Osteocyte (in vitro differentiated cells): ENCODE results near the gene VSTM2L. TPM values are rescaled to one million over a fixed set of nuclear protein-coding genes. Genes with fewer than 3 reads are reported as not detected.

Source experiments
- DNase-seq: peaks from one replicate; pipeline ENCODE4 v3.0.0; 2021; ENCODE audit warnings: mixed read lengths; ENCODE audit not compliant: unreplicated experiment; ENCODE audit errors: extremely low spot score
- H3K27ac Mint-ChIP-seq: one replicate; pipeline ENCODE4 v1.8.0; 2021; ENCODE audit warnings: mild to moderate bottlenecking, mixed read lengths; ENCODE audit not compliant: unreplicated experiment
- H3K27me3 Mint-ChIP-seq: one replicate; pipeline ENCODE4 v1.8.0; 2021; ENCODE audit warnings: mixed read lengths; ENCODE audit not compliant: unreplicated experiment
- H3K36me3 Mint-ChIP-seq: one replicate; pipeline ENCODE4 v1.8.0; 2021; ENCODE audit warnings: mixed read lengths; ENCODE audit not compliant: unreplicated experiment
- H3K4me1 Mint-ChIP-seq: one replicate; pipeline ENCODE4 v1.8.0; 2021; ENCODE audit warnings: mixed read lengths; ENCODE audit not compliant: unreplicated experiment
- H3K4me3 Mint-ChIP-seq: one replicate; pipeline ENCODE4 v1.8.0; 2021; ENCODE audit warnings: mild to moderate bottlenecking, moderate library complexity, mixed read lengths; ENCODE audit not compliant: unreplicated experiment
- H3K9me3 Mint-ChIP-seq: one replicate; pipeline ENCODE4 v1.8.0; 2021; ENCODE audit warnings: mixed read lengths; ENCODE audit not compliant: unreplicated experiment
- total RNA-seq: library from RNA; stranded (reverse); gene quantifications from 2 replicates; pipeline ENCODE4 v1.2.1, GENCODE V29; 2021
- TF ChIP-seq, protein P1 (sequence below): fragments of 200-600 bp; sonication (generic); IDR thresholded peaks from 2 replicates; pipeline ENCODE4 v1.5.0; 2021; ENCODE audit warnings: antibody characterized with exemption, mild to moderate bottlenecking, moderate library complexity

The VSTM2L gene
- total RNA-seq, 1 donor from 2014 or later, result 14.7 TPM

DNA sequence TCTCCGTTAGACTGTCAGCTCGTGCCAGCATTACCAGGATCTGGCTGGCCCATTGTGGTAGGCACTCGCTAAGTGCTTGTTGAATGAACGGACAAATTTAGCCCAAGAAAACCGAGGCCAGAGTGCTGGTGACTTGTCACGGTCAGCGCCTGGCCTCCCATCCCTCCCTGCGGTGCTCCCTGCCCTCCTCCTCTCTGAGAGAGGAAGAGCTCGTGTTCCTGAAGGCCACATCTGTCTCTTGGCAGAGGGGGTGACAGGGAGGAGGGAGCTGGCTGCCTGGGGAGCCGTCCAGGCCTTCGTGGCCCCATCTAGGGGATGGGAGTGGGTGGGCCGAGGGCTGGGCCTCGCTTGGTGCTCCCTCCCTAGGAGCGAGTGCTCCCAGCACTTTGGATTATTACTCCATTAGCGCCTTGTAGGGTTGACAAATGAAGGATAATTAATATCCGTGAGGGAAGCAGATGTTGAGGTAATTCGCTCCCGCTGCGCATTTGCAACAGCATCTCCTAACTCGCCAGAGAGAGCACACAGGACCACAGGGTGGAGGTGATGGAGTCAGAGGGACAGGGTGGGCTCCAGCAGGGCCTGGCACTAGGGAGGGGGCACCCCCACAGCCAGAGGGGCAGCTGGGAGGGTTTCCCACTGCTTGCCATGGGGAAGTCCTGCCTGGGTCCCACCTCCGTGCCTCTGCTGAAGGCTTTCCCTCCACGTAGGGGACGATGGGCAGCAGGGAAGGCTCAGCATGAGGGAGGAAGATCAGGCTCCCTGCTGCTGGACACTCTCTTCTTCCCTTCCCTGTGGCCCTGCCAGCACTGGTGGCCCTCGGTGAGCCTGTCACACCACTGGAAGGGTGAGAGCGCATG is 37.0 kb downstream of the VSTM2L start:
- Mint-ChIP-seq H3K27ac (no peak overlapping the region), H3K36me3 (peaks cover 1% of the 10 kb centered on the region), H3K4me1 (no peaks in the 10 kb centered on the region), H3K9me3 (no peaks in the 10 kb centered on the region), H3K27me3 (no peaks in the 10 kb centered on the region), H3K4me3 (no peak overlapping the region)
- no peak for DNase-seq
- TF ChIP-seq, protein P1, sequence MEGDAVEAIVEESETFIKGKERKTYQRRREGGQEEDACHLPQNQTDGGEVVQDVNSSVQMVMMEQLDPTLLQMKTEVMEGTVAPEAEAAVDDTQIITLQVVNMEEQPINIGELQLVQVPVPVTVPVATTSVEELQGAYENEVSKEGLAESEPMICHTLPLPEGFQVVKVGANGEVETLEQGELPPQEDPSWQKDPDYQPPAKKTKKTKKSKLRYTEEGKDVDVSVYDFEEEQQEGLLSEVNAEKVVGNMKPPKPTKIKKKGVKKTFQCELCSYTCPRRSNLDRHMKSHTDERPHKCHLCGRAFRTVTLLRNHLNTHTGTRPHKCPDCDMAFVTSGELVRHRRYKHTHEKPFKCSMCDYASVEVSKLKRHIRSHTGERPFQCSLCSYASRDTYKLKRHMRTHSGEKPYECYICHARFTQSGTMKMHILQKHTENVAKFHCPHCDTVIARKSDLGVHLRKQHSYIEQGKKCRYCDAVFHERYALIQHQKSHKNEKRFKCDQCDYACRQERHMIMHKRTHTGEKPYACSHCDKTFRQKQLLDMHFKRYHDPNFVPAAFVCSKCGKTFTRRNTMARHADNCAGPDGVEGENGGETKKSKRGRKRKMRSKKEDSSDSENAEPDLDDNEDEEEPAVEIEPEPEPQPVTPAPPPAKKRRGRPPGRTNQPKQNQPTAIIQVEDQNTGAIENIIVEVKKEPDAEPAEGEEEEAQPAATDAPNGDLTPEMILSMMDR, result no peak

DNA sequence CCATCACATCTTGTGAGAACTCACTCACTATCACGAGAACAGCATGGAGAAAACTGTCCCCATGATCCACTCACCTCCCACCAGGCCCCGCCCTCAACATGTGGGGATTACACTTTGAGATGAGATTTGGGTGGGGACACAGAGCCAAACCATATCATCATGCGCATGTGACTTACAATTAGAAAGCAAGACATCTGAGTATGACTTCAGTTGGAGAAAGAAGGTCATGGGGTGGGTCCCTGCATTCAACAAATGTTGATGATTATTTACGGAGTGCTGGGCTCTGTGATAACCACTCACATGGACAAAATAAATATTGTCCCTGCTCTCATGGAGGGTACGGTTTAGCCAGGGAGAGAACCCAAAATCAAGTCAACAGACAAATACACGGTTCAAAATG is 37.9 kb downstream of the VSTM2L start:
- TF ChIP-seq, protein P1, result no peak
- Mint-ChIP-seq H3K27ac (no peak overlapping the region), H3K36me3 (peaks cover 1% of the 10 kb centered on the region), H3K4me1 (no peaks in the 10 kb centered on the region), H3K4me3 (no peak overlapping the region), H3K9me3 (no peaks in the 10 kb centered on the region), H3K27me3 (no peaks in the 10 kb centered on the region)
- no peak for DNase-seq

DNA sequence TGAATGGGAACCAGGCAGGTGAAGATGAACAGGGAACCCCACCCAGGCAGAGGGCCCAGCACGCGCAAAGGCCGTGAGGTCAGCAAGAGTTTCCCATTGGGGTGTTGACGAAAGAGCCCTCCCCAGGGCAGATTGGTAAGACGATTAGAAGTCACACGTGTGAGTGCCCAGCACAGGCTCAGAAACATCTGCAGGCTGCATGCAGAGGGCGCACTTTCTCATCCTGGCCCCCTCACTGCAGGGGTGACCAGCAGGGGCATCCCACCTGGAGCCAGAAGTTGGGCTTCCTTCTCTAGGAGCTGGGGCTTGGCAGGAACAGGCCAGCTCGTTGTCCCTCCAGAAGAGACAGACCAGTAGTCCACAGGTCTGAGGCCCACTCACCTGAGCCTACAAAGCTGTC is 38.4 kb downstream of the VSTM2L start:
- no peak for DNase-seq
- no peaks in the 10 kb centered on the region for H3K9me3 Mint-ChIP-seq

DNA sequence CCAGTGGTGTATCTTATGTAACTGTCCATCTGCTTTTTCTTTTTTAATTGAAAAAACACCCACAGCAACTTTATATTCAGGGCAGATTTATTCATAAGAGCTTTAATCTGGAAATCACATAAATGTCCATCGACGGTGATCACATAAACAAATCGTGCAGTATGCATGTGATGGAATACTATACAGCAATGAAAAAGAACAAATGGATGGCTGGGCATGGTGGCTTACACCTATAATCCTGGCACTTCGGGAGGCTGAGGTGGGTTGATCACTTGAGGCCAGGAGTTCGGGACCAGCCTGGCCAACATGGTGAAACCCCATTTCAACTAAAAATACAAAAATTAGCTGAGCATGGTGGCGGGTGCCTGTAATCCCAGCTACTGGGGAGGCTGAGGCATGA is 39.1 kb downstream of the VSTM2L start:
- H3K27me3 Mint-ChIP-seq, result peaks cover 3% of the 10 kb centered on the region
- TF ChIP-seq, protein P1, result no peak

More for the DNA sequence above, 38.4 kb downstream of the VSTM2L start:
- no peaks in the 10 kb centered on the region for H3K4me1 Mint-ChIP-seq
- TF ChIP-seq, protein P1, result peak; percentile 13
- no peak overlapping the region for H3K27ac Mint-ChIP-seq
- no peak overlapping the region for H3K4me3 Mint-ChIP-seq
- peaks cover 1% of the 10 kb centered on the region for H3K36me3 Mint-ChIP-seq
- H3K27me3 Mint-ChIP-seq, result no peaks in the 10 kb centered on the region

DNA sequence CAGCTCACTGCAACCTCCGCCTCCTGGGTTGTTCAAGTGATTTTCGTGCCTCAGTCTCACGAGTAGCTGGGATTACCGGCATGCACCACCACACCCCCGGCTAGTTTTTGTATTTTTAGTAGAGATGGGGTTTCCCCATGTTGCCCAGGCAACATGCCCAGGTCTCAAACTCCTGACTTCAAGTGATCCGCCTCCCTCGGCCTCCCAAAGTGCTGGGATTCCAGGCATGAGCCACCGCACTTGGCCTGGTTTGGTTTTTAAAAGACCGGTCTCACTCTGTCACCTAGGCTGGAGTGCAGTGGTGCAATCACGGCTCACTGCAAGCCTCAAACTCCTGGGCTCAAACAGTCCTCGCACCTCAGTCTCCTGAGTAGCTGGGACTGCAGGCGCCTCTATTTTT is 40.1 kb downstream of the VSTM2L start:
- Mint-ChIP-seq H3K9me3 (peaks cover 7% of the 10 kb centered on the region), H3K27ac (no peak overlapping the region), H3K4me3 (no peak overlapping the region), H3K4me1 (no peaks in the 10 kb centered on the region), H3K36me3 (peaks cover 1% of the 10 kb centered on the region), H3K27me3 (peaks cover 6% of the 10 kb centered on the region)
- TF ChIP-seq, protein P1, result no peak
- DNase-seq, result peak; percentile 75

More for the DNA sequence above, 39.1 kb downstream of the VSTM2L start:
- H3K27ac Mint-ChIP-seq, result no peak overlapping the region
- H3K4me1 Mint-ChIP-seq, result no peaks in the 10 kb centered on the region
- no peak overlapping the region for H3K4me3 Mint-ChIP-seq
- no peak for DNase-seq
- peaks cover 1% of the 10 kb centered on the region for H3K36me3 Mint-ChIP-seq
- no peaks in the 10 kb centered on the region for H3K9me3 Mint-ChIP-seq
